Ascending aorta (tissue), 2 donors: ENCODE measurements around the gene OCEL1. TPM values are rescaled to one million over a fixed set of nuclear protein-coding genes. Genes with fewer than 3 reads are reported as not detected.

Experiments
- DNase-seq, 2 donors: peaks; one replicate each; pipeline ENCODE4 v3.0.0-alpha.2; 2019; ENCODE audit warnings: low spot score in 2 of 2
- H3K27ac ChIP-seq, 2 donors: fragments of 200-600 bp; sonication (generic); one replicate each; pipeline ENCODE4 v1.5.1; 2016 to 2017; ENCODE audit warnings: mild to moderate bottlenecking in 1 of 2
- H3K27me3 ChIP-seq: fragments of 200-600 bp; sonication (generic); one replicate; pipeline ENCODE4 v1.5.1; 2017
- H3K36me3 ChIP-seq, 2 donors: fragments of 200-600 bp; sonication (generic); one replicate each; pipeline ENCODE4 v1.5.1; 2016
- H3K4me1 ChIP-seq, 2 donors: fragments of 200-600 bp; sonication (generic); one replicate each; pipeline ENCODE4 v1.5.1; 2016 to 2017; ENCODE audit warnings: mild to moderate bottlenecking in 1 of 2
- H3K4me3 ChIP-seq, 2 donors: fragments of 200-600 bp; sonication (generic); one replicate each; pipeline ENCODE4 v1.5.1; 2016 to 2017; ENCODE audit warnings: mild to moderate bottlenecking in 1 of 2
- H3K9me3 ChIP-seq, 2 donors: fragments of 200-600 bp; sonication (generic); one replicate each; pipeline ENCODE4 v1.5.1; 2016
- intact Hi-C: fragments of 100-400 bp; cut with DNase I; formaldehyde crosslinking; loops from one replicate; pipeline ENCODE4 v1.15.1; 2023
- total RNA-seq: library from RNA; depleted of rRNA; stranded (reverse); fragments of >200 nt; gene quantifications from one replicate; pipeline ENCODE4 v1.1.0, GENCODE V29; 2016
- TF ChIP-seq, protein P1 (sequence below), 3 experiments: fragments of 200-600 bp in 2 of 3; fragments of 450-650 bp in 1 of 3; sonication (generic) in 2 of 3; IDR thresholded peaks; one replicate each; pipeline ENCODE4 v1.5.1; 2016 to 2019; ENCODE audit warnings: antibody characterized with exemption in 3 of 3, mild to moderate bottlenecking in 1 of 3, moderate library complexity in 1 of 3

OCEL1 gene
- total RNA-seq, 1 donor from 2014 or later = 13.7 TPM

DNA sequence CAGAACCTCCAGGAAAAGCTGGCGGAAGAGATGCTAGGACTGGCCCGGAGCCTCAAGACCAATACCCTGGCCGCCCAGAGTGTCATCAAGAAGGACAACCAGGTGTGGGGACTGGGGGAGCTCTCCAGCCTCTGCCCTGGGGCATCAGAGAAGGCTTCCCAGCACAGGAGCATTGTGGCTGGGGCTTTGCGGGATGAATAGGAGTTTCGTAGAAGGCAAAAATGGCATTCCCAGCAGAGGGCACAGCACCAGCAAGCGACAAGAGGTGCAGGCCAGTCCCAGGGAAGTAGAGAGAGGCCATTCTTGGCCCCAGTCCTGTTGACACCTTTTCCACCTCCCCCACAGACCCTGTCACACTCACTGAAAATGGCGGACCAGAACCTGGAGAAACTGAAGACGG, 6.7 kb upstream of the OCEL1 start:
- intact Hi-C loops = no loop called here
- Histone ChIP-seq H3K36me3 (peaks cover 7 to 19% of the 10 kb centered on the region in 2 donors), H3K4me1 (peaks cover 0 to 18% of the 10 kb centered on the region in 2 donors), H3K27ac (no peak overlapping the region), H3K27me3 (no peaks in the 10 kb centered on the region), H3K4me3 (no peak overlapping the region), H3K9me3 (no peaks in the 10 kb centered on the region)
- DNase-seq = no peak
- TF ChIP-seq, protein P1, sequence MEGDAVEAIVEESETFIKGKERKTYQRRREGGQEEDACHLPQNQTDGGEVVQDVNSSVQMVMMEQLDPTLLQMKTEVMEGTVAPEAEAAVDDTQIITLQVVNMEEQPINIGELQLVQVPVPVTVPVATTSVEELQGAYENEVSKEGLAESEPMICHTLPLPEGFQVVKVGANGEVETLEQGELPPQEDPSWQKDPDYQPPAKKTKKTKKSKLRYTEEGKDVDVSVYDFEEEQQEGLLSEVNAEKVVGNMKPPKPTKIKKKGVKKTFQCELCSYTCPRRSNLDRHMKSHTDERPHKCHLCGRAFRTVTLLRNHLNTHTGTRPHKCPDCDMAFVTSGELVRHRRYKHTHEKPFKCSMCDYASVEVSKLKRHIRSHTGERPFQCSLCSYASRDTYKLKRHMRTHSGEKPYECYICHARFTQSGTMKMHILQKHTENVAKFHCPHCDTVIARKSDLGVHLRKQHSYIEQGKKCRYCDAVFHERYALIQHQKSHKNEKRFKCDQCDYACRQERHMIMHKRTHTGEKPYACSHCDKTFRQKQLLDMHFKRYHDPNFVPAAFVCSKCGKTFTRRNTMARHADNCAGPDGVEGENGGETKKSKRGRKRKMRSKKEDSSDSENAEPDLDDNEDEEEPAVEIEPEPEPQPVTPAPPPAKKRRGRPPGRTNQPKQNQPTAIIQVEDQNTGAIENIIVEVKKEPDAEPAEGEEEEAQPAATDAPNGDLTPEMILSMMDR (IDR thresholded peaks at IDR 0.05) = no peak

DNA sequence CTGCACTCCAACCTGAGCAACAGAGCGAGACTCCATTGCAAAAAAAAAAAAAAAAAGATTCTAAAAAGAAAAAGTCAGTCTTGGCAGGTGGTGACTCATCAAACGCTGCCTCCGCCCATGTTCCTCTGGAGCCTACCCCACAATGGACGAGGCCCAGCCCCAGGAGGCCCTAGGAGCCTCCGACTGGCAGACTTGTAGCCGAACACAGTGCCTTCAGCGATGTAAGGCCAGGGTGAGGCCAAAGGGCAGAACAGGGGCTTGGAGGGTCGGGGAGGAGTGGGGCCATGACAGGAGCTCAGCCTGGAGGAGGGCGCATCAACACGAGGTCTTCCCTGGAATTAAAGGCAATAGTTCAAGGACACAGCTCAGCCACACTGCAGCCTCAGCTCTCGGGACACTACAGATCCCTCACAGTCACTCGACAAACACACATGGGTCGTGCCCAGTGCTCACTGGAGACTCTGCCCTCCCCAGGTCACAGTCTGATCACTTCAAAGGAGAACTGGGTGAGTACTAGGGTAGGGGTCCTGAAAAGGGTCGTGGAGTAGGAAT, 5.7 kb upstream of the OCEL1 start:
- Histone ChIP-seq H3K9me3 (no peaks in the 10 kb centered on the region), H3K4me3 (no peak overlapping the region), H3K27ac (no peak overlapping the region), H3K27me3 (no peaks in the 10 kb centered on the region), H3K4me1 (peaks cover 0 to 12% of the 10 kb centered on the region in 2 donors), H3K36me3 (peaks cover 7 to 19% of the 10 kb centered on the region in 2 donors)
- TF ChIP-seq, protein P1 (IDR thresholded peaks at IDR 0.05) = no peak
- intact Hi-C loops = no loop called here
- DNase-seq = no peak

DNA sequence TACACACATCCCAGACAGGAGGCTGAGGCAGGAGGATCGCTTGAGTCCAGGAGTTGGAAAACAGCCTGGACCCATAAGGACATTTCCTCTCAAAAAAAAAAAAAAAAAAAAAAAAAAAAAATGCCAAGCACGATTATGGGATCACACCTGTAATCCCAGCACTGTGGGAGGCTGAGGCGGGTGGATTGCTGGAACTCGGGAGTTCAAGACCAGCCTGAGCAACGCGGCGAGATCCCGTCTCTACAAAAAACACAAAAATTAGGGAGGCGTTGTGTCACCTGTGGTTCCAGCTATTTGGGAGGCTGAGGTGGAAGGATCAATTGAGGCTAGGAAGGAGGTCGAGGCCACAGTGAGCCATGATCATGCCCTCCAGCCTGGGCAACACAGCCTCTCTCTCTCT, 973 bp upstream of the OCEL1 start:
- Histone ChIP-seq H3K27ac (no peak overlapping the region), H3K36me3 (peaks cover 0 to 6% of the 10 kb centered on the region in 2 donors), H3K27me3 (no peaks in the 10 kb centered on the region), H3K4me3 (no peak overlapping the region), H3K9me3 (no peaks in the 10 kb centered on the region), H3K4me1 (peaks cover 0 to 10% of the 10 kb centered on the region in 2 donors)
- TF ChIP-seq, protein P1 (IDR thresholded peaks at IDR 0.05) = no peak
- intact Hi-C loops = loop anchor here (5.0 kb wide), 1 partner anchor 148 kb away; the partner anchor contains the start of genes HAUS8 and MYO9B
- no peak for DNase-seq

DNA sequence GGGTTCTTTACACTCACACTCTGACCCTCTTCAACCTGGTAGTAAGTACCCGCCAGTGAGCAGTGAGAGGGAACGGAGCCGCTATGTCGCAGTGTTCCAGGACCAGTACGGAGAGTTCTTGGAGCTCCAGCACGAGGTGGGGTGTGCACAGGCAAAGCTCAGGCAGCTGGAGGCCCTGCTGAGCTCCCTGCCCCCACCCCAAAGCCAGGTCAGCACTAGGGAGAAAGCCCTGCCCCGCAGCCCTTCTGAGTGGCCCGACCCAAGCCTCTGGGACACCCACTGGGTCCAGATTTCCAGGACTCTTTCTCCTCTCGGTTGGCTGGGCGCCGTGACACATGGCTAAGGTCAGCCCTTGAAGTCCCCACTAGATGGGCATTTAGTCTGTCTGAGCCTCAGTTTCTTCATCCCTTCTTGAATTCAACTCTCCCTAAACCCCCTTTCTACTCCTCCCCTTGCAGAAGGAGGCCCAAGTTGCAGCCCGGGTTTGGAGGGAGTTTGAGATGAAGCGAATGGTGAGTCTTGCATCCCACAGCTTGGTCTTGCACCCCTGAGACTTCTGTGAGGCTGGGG, 1.9 kb downstream of the OCEL1 start:
- intact Hi-C loops = loop anchor here (5.0 kb wide), 1 partner anchor 151 kb away; the partner anchor contains the start of genes HAUS8 and MYO9B
- Histone ChIP-seq H3K4me1 (peaks cover 0 to 8% of the 10 kb centered on the region in 2 donors), H3K36me3 (peaks cover 20 to 30% of the 10 kb centered on the region in 2 donors), H3K27me3 (no peaks in the 10 kb centered on the region), H3K9me3 (no peaks in the 10 kb centered on the region), H3K27ac (no peak overlapping the region), H3K4me3 (no peak overlapping the region)
- TF ChIP-seq, protein P1 (IDR thresholded peaks at IDR 0.05) = no peak
- DNase-seq = no peak

DNA sequence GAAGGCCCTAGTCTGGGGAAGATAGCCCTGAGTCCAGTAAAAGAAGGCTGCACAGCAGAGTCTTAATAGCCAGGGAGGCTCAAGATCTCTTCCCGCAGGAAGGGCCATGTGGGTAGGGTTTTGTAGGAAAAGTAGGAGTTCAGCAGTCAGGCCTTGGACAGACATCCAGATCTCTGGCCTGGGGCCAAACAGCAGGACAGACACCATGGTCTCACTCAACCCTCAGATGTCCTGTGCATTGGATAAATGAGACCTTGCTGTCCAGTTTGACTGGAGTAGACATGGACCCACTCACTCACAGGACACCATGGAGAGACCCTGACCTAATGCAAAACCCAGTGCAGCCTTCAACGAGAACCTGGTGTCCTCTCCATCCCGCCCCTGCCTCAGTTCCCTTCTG, 3.9 kb downstream of the OCEL1 start:
- no peak for DNase-seq
- H3K4me3 ChIP-seq = no peak overlapping the region
- intact Hi-C loops = loop anchor here (5.0 kb wide), 1 partner anchor 153 kb away; the partner anchor contains the start of genes HAUS8 and MYO9B
- peaks cover 23 to 30% of the 10 kb centered on the region in 2 donors for H3K36me3 ChIP-seq
- peaks cover under 1 to 10% of the 10 kb centered on the region in 2 donors for H3K4me1 ChIP-seq
- H3K9me3 ChIP-seq = no peaks in the 10 kb centered on the region
- no peaks in the 10 kb centered on the region for H3K27me3 ChIP-seq
- TF ChIP-seq, protein P1 (IDR thresholded peaks at IDR 0.05) = no peak
- H3K27ac ChIP-seq = no peak overlapping the region
